Activated CD4-positive, alpha-beta T cell treated with anti-CD3 and anti-CD28 coated beads, Interleukin-2, amount 10 ng/mL, durations not matched to agents 24 days and 14 days (primary cell): ENCODE results near the gene S100A7. TPM values are rescaled to one million over a fixed set of nuclear protein-coding genes. Genes with fewer than 3 reads are reported as not detected.

Experiments used
- DNase-seq: peaks from one replicate; pipeline ENCODE4 v3.0.0; 2022
- H3K27ac Mint-ChIP-seq: one replicate; pipeline ENCODE4 v1.8.0; 2022; ENCODE audit warnings: mild to moderate bottlenecking, mixed read lengths
- H3K27me3 Mint-ChIP-seq: one replicate; pipeline ENCODE4 v1.8.0; 2022; ENCODE audit warnings: mixed read lengths
- H3K36me3 Mint-ChIP-seq: one replicate; pipeline ENCODE4 v1.8.0; 2022; ENCODE audit warnings: low read depth, mild to moderate bottlenecking, mixed read lengths
- H3K4me1 Mint-ChIP-seq: one replicate; pipeline ENCODE4 v1.8.0; 2021; ENCODE audit warnings: mixed read lengths
- H3K4me3 Mint-ChIP-seq: one replicate; pipeline ENCODE4 v1.8.0; 2022; ENCODE audit warnings: mild to moderate bottlenecking, moderate library complexity, mixed read lengths
- H3K9me3 Mint-ChIP-seq: one replicate; pipeline ENCODE4 v1.8.0; 2021; ENCODE audit warnings: mixed read lengths
- intact Hi-C: fragments of 100-400 bp; cut with micrococcal nuclease; formaldehyde crosslinking; loops from one replicate; pipeline ENCODE4 v1.15.1; 2023
- total RNA-seq: library from RNA; stranded (reverse); gene quantifications from 2 replicates; pipeline ENCODE4 v1.2.3, GENCODE V29; 2022

Gene S100A7
- total RNA-seq, 1 donor from 2014 or later = not detected

DNA sequence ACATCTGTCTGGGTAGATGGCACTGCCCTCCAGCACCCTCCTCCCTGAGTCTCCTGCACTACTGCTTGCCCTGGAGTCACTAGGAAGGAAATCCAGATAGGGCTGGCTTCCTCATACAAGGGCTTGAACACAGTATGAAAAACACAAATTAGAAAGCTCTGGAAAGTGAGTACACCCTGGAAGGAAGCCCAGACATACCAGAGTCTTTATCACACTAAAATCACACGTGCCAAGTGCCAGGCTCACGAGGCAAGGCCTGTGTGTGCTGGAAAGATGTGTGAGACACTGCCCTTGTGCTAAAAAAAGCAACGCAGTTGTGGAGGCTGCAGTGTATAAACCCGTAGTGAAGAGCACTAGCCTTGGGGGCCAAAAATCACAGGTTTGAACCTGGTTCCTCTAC, 28.3 kb upstream of the S100A7 start:
- peaks cover 35% of the 10 kb centered on the region for H3K27me3 Mint-ChIP-seq
- DNase-seq = no peak
- intact Hi-C loops = no loop called here
- no peaks in the 10 kb centered on the region for H3K9me3 Mint-ChIP-seq
- H3K4me1 Mint-ChIP-seq = no peaks in the 10 kb centered on the region
- no peak overlapping the region for H3K27ac Mint-ChIP-seq
- H3K36me3 Mint-ChIP-seq = no peaks in the 10 kb centered on the region
- no peak overlapping the region for H3K4me3 Mint-ChIP-seq

DNA sequence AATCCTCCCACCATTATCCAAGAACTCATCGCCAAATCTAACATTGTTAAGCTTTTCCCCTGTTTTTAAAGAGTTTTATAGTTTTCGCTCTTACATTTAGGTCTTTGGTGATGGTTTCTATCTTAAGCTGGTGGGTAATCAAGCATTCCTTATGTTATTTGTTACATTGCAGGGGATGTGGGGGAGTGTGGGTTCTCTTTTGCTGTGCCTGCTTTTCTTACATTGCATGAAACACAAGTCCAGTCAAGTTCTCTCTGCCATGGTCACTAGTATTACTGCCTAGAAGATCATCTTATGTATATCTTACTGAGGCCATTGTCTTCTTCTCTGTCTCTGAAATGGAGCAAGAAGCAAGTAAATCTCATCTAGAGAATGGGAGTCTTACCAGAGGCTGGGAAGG, 27.3 kb upstream of the S100A7 start:
- H3K4me3 Mint-ChIP-seq = no peak overlapping the region
- H3K9me3 Mint-ChIP-seq = no peaks in the 10 kb centered on the region
- no peaks in the 10 kb centered on the region for H3K36me3 Mint-ChIP-seq
- H3K4me1 Mint-ChIP-seq = no peaks in the 10 kb centered on the region
- no peak overlapping the region for H3K27ac Mint-ChIP-seq
- no peak for DNase-seq
- peaks cover 34% of the 10 kb centered on the region for H3K27me3 Mint-ChIP-seq
- intact Hi-C loops = no loop called here

DNA sequence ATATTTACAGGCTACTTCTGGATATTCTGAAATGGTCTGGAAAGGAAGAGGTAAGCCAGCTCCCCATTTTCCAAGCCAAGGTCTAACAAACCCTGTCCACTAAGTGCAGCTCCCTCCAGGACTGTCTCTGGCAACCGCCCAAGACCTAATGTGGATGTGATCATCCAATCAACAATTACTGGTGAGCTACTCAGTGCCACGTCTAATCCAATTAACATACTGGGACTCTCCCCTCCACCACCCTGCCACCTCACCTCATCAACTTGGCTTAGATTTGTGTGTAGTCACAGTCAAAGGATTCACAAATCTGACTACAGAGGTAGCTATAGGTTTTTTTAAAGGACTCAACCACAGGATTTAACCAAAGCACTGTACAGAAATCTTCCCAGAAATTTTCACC, 25.4 kb upstream of the S100A7 start:
- Mint-ChIP-seq H3K4me3 (no peak overlapping the region), H3K4me1 (no peaks in the 10 kb centered on the region), H3K27me3 (peaks cover 38% of the 10 kb centered on the region), H3K27ac (no peak overlapping the region), H3K9me3 (no peaks in the 10 kb centered on the region), H3K36me3 (no peaks in the 10 kb centered on the region)
- intact Hi-C loops = no loop called here
- no peak for DNase-seq

DNA sequence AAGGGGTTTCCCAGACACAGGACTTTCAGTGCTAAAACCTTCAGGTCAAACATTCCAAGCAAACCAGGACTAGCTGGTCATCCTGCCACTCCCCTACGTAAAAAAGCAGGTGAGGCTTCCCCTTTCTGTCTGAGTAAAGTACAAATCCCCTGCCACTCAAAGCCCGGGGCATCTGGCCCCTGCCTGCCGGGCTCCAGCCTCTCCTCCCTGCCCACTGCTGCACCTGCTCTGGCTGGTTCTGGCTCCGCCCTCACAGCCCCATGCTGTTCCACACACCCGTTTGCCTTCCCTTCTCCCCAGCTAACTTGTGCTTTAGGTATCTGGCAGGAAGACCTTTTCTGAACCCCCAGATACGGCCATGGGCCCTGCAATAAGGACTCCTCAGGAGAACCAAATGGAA, 23.3 kb upstream of the S100A7 start:
- Mint-ChIP-seq H3K4me3 (no peak overlapping the region), H3K27me3 (peaks cover 52% of the 10 kb centered on the region), H3K27ac (no peak overlapping the region), H3K36me3 (no peaks in the 10 kb centered on the region), H3K9me3 (no peaks in the 10 kb centered on the region), H3K4me1 (no peaks in the 10 kb centered on the region)
- DNase-seq = no peak
- intact Hi-C loops = no loop called here

DNA sequence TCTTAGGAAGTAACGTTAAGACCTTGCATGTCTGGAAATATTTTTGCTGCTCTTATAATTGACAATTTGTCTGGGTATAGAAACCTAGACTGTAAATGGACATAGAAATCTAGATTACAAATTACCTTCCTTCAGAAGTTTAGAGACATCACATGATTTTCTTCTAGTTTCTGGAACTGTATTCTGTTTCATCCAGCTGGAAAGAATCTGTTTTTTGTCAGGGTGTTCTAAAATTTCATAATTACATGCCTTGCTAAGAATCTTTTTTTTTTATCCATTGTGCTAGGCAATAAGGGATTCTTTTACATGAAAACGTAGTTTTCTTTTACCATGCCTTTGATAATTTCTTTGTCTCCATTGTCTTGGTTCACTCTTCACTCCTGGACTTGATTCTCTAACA, 20.7 kb upstream of the S100A7 start:
- Mint-ChIP-seq H3K27ac (no peak overlapping the region), H3K4me3 (no peak overlapping the region), H3K27me3 (peaks cover 46% of the 10 kb centered on the region), H3K4me1 (no peaks in the 10 kb centered on the region), H3K36me3 (no peaks in the 10 kb centered on the region), H3K9me3 (no peaks in the 10 kb centered on the region)
- intact Hi-C loops = no loop called here
- DNase-seq = no peak

DNA sequence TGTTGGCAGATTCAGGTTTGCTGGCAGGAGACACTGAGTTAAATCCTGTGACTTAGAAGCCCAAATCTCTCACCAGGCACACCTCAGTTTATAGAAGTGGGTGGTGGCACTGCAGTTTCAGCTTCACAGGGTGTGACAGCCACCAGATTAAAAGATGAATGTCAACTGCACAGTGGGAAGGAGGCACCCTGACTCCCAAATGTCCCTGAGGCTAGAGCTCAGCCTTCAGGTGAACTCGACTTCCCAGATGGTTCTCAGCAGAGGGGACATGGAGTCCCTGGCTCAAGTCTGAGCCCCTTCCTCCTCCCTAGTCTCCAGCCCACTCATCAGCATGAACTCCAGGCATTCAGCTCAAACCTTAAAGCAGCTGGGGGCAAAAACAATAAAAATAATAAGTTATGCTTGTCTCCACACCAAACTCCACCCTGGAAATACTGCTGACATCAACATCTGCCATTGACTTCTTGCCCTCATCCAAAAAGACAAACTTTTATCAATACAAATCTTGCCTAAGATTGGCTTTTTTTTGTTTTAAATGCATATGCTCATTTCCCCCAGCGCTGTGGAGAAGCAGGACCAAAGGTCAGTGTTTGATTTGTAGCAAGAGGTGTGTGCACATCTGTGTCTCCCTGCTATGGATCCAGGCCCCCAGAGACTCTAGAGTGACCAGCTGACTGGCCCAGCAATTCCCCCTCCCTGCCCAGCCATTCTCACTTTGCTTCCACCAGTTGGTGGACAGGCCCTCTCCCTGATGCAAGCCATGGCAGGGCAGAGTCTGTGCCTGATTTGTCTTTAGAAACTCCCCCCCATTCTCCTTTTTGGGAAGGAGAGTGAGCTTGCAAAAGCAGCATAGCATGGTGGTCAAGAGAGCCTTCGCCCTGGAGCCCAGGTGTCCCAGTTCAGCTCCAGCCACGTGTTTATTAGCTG, 18.5 kb upstream of the S100A7 start:
- peaks cover 34% of the 10 kb centered on the region for H3K27me3 Mint-ChIP-seq
- H3K9me3 Mint-ChIP-seq = no peaks in the 10 kb centered on the region
- H3K27ac Mint-ChIP-seq = no peak overlapping the region
- no peaks in the 10 kb centered on the region for H3K4me1 Mint-ChIP-seq
- no peak overlapping the region for H3K4me3 Mint-ChIP-seq
- intact Hi-C loops = no loop called here
- H3K36me3 Mint-ChIP-seq = no peaks in the 10 kb centered on the region
- no peak for DNase-seq

DNA sequence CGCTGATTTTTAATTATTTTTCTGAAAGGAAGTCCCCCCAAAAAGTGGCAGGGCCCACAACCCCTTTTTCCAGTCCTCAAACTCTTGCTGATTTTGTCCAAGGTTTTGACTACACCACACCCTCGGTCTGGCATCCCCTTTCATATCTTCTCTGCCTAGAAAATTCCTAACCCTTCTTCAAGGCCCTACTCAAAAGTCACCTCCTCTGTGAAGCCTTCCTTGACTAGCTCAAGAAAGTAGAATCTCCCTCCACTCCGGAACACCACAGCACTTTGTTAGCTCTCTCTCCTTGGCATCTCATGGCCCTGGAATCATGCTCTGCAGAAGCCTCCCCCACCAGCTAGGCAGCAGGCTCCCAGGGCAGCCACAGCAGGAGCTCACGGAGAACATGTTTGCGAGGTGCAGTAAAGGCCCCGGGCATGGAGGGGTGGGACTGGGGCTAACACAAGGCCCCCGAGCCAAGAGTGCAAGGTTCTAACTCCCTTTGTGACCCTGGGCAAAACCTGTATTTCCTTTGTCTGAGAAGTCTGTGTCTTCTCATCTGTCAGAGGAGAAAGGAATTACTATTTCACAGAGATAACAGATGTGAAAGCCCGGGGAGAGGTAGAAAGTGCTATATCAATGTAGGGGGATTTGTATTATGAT, 17.7 kb upstream of the S100A7 start:
- Mint-ChIP-seq H3K27me3 (peaks cover 33% of the 10 kb centered on the region), H3K27ac (no peak overlapping the region), H3K9me3 (no peaks in the 10 kb centered on the region), H3K36me3 (no peaks in the 10 kb centered on the region), H3K4me1 (no peaks in the 10 kb centered on the region), H3K4me3 (no peak overlapping the region)
- DNase-seq = no peak
- intact Hi-C loops = no loop called here

DNA sequence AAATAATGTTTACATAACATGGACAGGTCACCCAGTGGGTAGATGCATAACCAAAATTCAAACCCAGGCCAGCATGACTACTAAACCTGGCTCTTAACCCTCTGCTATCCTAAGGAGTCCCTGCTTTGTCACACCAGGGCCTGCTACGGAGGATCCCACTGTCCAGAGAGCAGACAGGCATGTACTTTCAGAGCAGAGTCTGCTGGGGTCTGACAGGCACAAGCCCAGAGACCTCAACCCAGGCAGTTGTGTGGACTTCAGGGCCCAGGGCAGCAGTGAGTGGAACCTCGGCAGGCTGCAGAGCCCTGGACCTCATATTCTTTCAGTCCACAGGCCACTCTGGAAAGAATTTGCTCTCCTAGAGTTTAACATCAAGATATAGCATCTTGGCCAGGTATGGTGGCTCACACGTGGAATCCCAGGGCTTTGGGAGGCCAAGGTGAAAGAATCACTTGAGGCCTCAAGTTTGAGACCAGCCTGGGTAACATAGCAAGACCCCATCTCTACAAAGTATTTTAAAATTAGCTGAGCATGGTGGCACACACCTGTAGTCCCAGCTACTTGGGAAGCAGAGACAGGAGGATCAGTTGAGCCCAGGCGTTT, 16.1 kb upstream of the S100A7 start:
- H3K36me3 Mint-ChIP-seq = no peaks in the 10 kb centered on the region
- peaks cover 25% of the 10 kb centered on the region for H3K27me3 Mint-ChIP-seq
- H3K9me3 Mint-ChIP-seq = peaks cover 9% of the 10 kb centered on the region
- no peaks in the 10 kb centered on the region for H3K4me1 Mint-ChIP-seq
- intact Hi-C loops = no loop called here
- no peak overlapping the region for H3K4me3 Mint-ChIP-seq
- no peak overlapping the region for H3K27ac Mint-ChIP-seq
- DNase-seq = no peak

DNA sequence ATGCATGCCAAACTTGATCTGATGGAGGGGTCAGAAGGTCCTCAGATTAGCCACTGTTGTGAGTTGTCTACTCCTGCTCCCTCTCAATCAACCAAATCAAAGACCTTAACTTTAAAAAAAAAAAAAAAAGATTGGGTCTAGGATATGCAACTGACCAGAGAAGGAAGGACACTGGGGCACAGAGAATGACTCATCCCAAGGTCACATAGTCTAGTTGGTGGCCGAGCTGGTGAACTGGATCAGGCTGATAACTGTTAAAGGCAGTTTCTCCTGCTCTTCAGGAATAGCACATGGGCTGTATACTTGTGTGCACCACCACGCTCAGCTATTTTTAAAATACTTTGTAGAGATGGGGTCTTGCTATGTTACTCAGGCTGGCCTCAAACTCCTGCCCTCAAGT, 14.8 kb upstream of the S100A7 start:
- H3K27me3 Mint-ChIP-seq = peaks cover 16% of the 10 kb centered on the region
- no peaks in the 10 kb centered on the region for H3K36me3 Mint-ChIP-seq
- H3K27ac Mint-ChIP-seq = no peak overlapping the region
- peaks cover 2% of the 10 kb centered on the region for H3K4me1 Mint-ChIP-seq
- intact Hi-C loops = no loop called here
- peaks cover 15% of the 10 kb centered on the region for H3K9me3 Mint-ChIP-seq
- DNase-seq = no peak
- no peak overlapping the region for H3K4me3 Mint-ChIP-seq

DNA sequence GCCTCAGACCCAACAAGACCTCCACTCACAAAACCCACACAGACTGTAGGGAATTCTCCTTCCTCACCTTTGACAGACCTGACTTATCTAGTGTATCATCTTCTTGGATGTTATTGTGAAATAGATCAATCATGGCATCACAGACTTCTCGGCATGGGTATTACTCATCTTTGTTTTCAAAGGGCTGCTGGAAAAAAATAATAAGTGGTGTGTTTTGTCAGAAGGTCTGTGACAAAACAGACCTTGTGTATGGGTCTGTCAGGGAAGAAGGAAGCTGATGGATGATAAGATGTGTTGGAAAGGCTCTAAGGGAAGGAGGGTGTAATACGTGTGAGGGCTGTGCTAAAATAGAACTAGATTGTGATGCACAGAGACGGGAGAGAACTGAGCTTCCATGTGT, 13.9 kb upstream of the S100A7 start:
- Mint-ChIP-seq H3K27ac (no peak overlapping the region), H3K36me3 (no peaks in the 10 kb centered on the region), H3K4me3 (no peak overlapping the region), H3K9me3 (peaks cover 15% of the 10 kb centered on the region), H3K27me3 (peaks cover 8% of the 10 kb centered on the region), H3K4me1 (peaks cover 2% of the 10 kb centered on the region)
- DNase-seq = no peak
- intact Hi-C loops = no loop called here

DNA sequence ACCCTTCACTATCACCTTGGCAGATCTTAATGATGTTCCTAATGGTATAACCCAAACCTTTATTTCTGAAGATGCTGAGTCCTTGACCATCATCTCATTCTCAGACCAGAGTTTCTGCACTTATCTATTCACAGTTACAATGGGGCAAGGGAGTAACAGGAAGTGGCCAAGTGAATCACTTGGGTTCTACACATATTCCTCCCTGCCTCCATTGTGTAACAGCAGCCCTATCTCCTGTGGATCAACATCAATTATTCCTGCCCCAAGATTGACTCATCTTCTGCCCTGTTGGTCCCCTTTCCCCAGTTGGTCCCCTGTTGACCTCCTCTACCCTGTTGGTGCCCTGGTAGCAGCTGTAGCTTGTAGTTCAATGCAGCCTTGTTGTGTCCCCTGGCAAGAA, 10.3 kb upstream of the S100A7 start:
- peaks cover 6% of the 10 kb centered on the region for H3K27me3 Mint-ChIP-seq
- H3K27ac Mint-ChIP-seq = no peak overlapping the region
- intact Hi-C loops = no loop called here
- H3K4me3 Mint-ChIP-seq = no peak overlapping the region
- H3K4me1 Mint-ChIP-seq = peaks cover 2% of the 10 kb centered on the region
- DNase-seq = no peak
- no peaks in the 10 kb centered on the region for H3K36me3 Mint-ChIP-seq
- H3K9me3 Mint-ChIP-seq = peaks cover 15% of the 10 kb centered on the region

DNA sequence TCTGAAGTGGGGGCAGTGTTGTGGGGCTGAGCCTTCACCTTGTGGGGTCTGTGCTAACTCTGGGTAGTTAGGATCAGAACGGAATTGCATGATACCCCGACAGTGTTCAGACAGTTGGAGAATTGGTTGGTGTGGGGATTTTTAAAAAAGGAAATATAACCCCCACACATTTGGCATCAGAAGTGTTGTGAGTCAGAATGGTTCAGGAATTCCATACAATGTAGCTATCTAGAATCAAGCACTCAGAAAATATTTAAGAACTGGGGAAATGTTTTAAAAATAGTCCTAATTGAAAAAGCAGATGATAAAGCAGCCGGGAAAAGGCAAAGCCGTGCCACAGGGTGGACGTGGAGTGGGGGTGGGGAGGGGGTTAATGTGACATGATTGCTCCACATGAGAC, 6.5 kb upstream of the S100A7 start:
- intact Hi-C loops = no loop called here
- H3K36me3 Mint-ChIP-seq = no peaks in the 10 kb centered on the region
- no peak for DNase-seq
- H3K4me1 Mint-ChIP-seq = peaks cover 3% of the 10 kb centered on the region
- H3K27me3 Mint-ChIP-seq = peaks cover 15% of the 10 kb centered on the region
- H3K9me3 Mint-ChIP-seq = peaks cover 6% of the 10 kb centered on the region
- H3K4me3 Mint-ChIP-seq = no peak overlapping the region
- no peak overlapping the region for H3K27ac Mint-ChIP-seq

DNA sequence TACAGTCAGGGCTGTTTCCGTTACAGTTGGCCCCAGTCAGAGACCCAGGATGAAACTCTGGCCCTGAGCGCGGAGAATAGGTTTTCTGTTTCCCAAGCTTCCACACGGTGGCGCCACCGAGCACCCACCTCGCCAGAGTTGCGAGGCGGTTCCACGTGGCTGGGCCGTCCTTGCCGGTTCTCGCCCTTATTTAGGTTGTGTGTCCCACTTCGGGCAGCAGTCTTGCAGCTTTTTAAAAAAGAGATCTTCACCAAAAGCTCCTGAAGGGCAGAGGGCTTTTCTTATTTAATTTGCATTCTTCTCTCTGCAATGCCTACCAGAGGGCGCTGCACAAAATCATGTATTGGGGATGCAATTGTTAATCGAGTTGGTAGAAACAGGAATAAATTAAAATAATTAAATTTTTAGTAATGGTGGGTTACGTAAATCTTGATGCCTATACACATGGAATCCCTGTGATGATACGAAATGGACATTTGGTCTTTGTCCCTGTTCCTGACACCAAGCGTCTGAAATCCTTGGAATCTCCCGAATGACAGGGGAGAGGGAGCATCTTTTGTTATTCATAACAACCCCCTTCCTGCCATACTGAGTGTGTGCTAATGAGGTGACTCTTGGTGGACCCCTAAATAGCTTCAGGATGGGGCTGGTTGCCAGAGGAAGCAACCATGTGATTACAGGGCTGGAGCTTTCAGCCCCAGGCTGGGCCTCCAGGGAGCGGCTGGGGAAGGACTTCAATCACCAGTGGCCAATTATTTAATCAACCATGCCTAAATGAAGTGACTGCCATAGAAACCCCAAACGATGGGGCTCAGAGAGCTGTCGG, 5.6 kb upstream of the S100A7 start:
- Mint-ChIP-seq H3K36me3 (no peaks in the 10 kb centered on the region), H3K4me1 (peaks cover 3% of the 10 kb centered on the region), H3K4me3 (no peak overlapping the region), H3K9me3 (peaks cover 6% of the 10 kb centered on the region), H3K27me3 (peaks cover 18% of the 10 kb centered on the region), H3K27ac (no peak overlapping the region)
- DNase-seq = peak; percentile 89
- intact Hi-C loops = loop anchor here (1.0 kb wide), 1 partner anchor 28 kb away; no protein-coding TSS in a partner anchor
